HuH-7.5 (cell line): ENCODE measurements around the gene CKAP5.

Experiments used
- DNase-seq: peaks from one replicate; pipeline ENCODE4 v3.0.0; 2011; ENCODE audit warnings: low spot score

Gene CKAP5

DNA sequence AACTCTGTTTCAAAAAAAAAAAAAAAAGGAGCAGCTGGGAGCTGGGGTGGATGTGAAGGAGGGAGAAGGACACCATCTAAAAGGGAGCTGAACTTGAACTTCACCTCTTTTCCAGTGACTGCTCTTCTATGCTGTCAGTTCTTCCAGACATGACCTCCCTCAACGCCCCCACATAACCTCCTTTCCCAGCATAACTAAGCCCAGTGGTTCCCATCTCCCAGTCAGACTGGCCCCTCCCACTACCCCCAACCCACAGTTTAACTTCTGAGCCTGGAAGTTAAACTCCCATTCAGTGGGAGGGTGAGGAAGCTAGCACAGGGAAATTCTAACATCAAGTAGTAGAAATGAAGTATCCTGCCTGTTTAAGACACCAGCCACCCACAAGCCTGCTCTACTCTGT, 147.5 kb downstream of the CKAP5 start:
- no peak for DNase-seq

DNA sequence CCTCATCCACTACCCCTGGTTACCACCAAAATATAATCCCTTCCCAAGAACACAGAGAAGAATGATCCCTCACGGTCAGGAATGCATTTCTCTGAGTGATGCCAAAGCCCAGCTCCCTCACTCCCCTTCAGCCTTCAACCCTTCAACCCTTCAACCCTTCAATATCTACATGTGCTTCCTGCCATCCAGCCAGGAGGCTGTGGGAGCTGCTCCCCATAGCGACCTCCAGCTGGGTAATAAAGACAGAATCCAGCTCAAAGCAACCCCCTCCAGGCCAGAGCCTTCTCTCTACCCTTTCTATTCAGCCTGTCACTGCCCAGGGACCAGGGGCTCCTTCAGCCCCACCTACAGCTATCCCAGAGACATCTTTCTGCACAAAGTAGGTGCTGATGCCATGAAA, 148.4 kb downstream of the CKAP5 start:
- no peak for DNase-seq

DNA sequence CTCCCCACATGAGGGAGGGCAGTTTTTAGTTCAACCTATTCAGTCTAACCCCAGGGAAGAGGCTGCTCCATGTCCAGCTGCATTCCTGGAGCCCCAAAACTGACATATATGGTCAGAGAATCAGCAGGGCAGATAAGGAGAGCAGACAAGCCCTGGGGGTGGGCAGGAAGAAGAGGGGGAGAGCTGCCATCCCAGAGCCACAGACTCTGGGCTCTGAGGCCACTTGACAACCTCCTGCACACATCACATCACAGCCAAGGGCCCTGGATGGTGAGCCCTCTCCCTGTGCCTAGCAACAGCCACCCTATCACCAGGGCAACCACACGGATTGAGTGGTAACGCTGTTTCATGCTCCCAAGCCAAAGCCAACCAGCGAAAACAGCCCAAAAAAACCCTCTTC, 148.8 kb downstream of the CKAP5 start:
- no peak for DNase-seq

DNA sequence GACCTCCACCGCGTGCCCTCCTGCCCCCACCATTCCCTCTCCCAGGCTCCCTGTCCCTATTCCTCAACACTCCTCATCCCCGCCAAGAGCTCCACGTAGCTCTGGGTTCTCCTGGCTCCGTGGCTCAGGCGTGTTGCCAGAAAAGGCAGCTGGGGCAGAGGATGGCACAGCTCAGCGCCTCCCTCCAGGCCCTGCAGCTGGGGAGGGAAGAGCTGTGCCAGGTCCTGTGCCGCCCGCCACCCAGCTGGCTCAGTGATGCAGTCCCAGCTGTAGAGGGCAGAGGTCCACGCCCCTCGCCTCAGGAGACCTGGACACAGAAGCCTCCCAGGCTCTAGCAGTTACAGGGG, 149.9 kb downstream of the CKAP5 start:
- no peak for DNase-seq

DNA sequence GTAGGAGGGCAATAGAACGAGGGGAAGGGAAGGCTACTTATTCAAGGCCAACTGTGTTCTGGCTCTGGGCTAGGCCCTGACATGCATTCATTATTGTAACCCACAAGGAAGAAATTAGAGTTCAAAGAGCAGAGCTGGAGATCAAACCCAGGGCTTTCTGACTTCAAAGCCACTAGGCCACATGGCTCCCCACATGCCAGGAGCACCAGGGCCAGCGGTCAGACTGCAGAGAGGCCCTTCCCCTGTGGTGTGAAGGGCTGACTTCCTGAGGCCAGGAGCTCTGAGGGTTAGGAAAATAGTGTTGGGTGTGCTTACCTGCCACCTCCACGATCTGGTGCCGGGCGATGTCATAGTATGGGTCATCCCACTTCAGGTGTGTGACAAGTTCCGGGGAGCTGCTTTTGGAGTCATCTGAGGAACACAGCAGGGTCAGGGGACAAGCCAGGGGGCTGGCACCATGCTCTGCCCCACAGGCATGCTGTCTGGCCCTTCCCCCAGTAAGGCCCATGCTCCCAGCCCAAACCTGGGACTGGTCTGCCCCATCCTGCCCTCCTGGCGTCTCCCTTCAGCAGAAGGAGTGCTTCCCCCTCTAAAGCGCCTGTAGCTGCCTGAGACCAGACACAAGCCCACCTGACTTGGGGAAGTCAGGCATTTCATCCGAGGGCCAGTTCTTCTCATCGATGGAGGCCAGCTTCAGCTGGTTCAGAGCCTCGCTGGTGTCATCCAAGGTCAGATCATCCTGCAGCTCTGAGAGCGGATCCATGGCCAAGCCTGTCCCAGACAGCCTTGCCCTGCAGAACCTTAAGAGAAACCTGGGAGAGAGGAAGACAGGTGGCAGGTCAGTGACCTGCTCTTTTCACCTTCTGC, 150.5 kb downstream of the CKAP5 start:
- no peak for DNase-seq

DNA sequence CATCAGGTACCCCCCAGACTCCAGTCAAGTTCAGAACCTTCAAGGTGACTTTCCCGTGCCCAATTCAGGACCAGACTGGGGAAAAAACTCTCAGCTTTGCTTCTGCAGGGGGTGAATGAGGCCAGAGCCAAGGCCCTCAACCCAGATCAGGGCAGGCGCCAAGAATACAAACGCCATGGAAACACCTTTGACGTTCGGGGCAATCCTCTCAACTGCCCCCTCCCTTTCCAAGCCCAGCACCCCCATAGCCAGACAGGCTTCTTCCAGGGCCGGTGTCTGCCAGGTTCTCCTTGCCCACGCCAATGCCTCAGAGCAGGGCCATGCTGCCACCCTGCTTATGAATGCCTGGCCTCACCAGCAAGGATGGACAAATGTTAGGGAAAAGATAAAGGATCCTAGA, 151.5 kb downstream of the CKAP5 start:
- DNase-seq = no peak

DNA sequence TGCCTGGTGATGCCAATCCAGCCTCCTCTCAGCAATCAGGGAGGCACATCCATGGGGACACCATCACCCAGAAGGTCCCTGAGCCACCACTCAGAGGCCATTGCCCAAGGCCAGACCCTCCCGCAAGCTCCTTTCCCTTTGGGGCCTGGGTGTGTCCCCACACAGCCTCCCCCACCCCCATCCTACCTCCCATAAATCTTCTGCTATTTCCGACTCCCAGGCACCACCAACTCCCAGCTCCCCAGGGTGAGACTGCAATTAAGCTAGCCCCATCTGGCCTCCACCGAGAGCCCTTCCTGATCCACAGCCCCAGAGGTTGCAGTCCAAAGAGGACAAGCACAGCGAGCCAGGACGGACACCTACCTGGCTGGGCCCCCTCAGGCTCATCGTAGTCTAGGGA, 152.0 kb downstream of the CKAP5 start:
- no peak for DNase-seq

DNA sequence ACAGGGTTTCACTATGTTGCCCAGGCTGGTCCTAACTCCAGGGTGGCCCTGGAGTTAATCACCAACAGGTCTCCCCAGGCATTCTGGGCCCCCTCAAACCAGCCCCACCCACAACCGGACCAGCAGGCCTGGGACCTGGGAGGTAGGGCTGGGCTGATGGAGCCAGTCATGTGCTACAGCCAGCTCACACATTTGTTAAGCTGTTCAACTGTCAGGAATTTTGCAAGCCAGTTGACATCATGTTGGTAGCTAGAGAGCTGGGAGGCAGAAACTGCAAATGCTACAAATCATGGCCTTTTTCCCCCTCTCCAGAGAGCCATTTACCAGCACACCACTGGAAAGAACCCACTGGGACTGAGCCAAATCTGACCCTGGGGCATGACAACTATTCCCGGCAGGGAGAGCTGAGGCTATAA, 152.5 kb downstream of the CKAP5 start:
- no peak for DNase-seq
